Measurements from ENCODE around the gene SHB. TPM values are rescaled to one million over a fixed set of nuclear protein-coding genes. Genes with fewer than 3 reads are reported as not detected.

The SHB gene
- total and polyA plus RNA-seq, 2 of the 8 experiments (the other 6 are each of a cell fraction or from before 2014, with no cell fraction given), result 4.1 to 12.6 TPM

DNA sequence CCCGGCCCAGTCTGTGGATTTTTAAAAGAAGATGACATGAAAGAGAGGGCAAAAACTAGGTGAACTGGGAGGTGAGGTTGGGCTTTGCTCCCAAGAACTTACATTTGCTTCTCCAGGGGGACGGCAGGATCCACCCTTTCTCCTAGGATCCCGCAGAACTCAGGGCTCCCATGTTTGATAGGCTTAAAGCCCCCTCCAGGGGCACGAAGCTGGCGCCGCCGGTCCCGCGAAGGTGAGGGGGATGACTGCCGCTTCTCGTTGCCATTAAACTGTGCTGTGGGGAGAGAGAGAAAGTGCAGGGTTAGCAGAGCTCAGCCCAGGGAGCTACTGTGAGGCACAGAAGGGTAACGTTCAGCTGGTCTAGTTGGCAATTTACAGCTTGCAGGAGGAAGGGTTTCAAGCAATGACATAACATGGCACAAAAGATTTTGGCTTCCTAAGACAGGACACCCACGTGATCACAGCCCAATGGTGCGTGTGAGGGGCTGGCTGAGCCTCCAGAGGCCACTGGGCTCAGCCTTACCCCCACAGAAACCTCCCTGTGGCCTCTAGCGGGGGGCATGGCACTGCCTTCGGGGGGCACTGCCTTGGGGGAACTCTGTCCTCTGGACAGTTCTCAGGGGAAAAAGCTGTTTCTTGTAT lies 113.1 kb downstream of the SHB start (continued):
- no peak for TF ChIP-seq SP4 (IDR thresholded peaks at IDR 0.05; ENCODE audit: low read length)
- no peak for TF ChIP-seq SP2 (IDR thresholded peaks at IDR 0.05; ENCODE audit: low read length)
